HepG2 (cell line): ENCODE measurements around the gene PRRT2. TPM values are rescaled to one million over a fixed set of nuclear protein-coding genes. Genes with fewer than 3 reads are reported as not detected.

Experiments
- ARID2 ChIP-seq: sonication (generic); formaldehyde crosslinking; IDR thresholded peaks from 2 replicates; pipeline ENCODE4 v1.8.1; 2022; ENCODE audit warnings: mild to moderate bottlenecking, missing genetic modification reagents, borderline replicate concordance
- HDAC2 ChIP-seq: sonication (generic); formaldehyde crosslinking; IDR thresholded peaks from 2 replicates; pipeline ENCODE4 v1.4.0; 2020; ENCODE audit warnings: missing genetic modification reagents
- HMG20B ChIP-seq: conservative IDR thresholded peaks from 2 replicates; pipeline ENCODE4 v1.6.1; 2016; ENCODE audit warnings: missing genetic modification reagents, missing compliant biosample characterization
- IRX3 ChIP-seq: sonication (generic); formaldehyde crosslinking; IDR thresholded peaks from 2 replicates; pipeline ENCODE4 v1.8.1; 2023; ENCODE audit warnings: mild to moderate bottlenecking, low read depth, missing genetic modification reagents, borderline replicate concordance
- MTA3 ChIP-seq: sonication (generic); formaldehyde crosslinking; IDR thresholded peaks from 2 replicates; pipeline ENCODE4 v1.4.0; 2020; ENCODE audit warnings: missing genetic modification reagents
- TRIM24 ChIP-seq: sonication (generic); formaldehyde crosslinking; IDR thresholded peaks from 2 replicates; pipeline ENCODE4 v1.8.0; 2022; ENCODE audit warnings: mild to moderate bottlenecking, missing genetic modification reagents
- ZMAT3 ChIP-seq: sonication (generic); formaldehyde crosslinking; conservative IDR thresholded peaks from 2 replicates; pipeline ENCODE4 v1.7.0; 2021; ENCODE audit warnings: missing genetic modification reagents
- ZNF207 ChIP-seq: fragments of 450-650 bp; IDR thresholded peaks from 2 replicates; pipeline ENCODE4 v1.6.1; 2016; ENCODE audit warnings: antibody characterized with exemption, borderline replicate concordance
- ZNF234 ChIP-seq: sonication (generic); formaldehyde crosslinking; conservative IDR thresholded peaks from 2 replicates; pipeline ENCODE4 v1.5.1; 2020; ENCODE audit warnings: mild to moderate bottlenecking, missing genetic modification reagents
- ZNF564 ChIP-seq: sonication (generic); formaldehyde crosslinking; IDR thresholded peaks from 2 replicates; pipeline ENCODE4 v1.8.1; 2023; ENCODE audit warnings: mild to moderate bottlenecking, missing genetic modification reagents
- ZSCAN22 ChIP-seq: sonication (generic); formaldehyde crosslinking; IDR thresholded peaks from 2 replicates; pipeline ENCODE4 v1.4.0; 2020; ENCODE audit warnings: mild to moderate bottlenecking, missing genetic modification reagents
- polyA plus RNA-seq, 8 experiments: library from polyadenylated mRNA; depleted of rRNA in 3 of 8; stranded (reverse) in 7 of 8; unstranded in 1 of 8; fragments of >200 nt; fragmentation: Illumina TruSeq in 4 of 8; extraction: Trizol in 4 of 8; gene quantifications; 2 replicates each; pipeline versions ENCODE4 v1.2.1 to v1.2.3, GENCODE V29; 2011 to 2016; ENCODE audit warnings: low read depth in 4 of 8, missing spikeins in 1 of 8, mixed read lengths in 1 of 8; ENCODE audit not compliant: insufficient read depth in 1 of 8
- total RNA-seq, 5 experiments: library from RNA; depleted of rRNA; stranded (reverse); fragments of >200 nt; fragmentation: Illumina TruSeq; extraction: Trizol; gene quantifications; 2 replicates each; pipeline ENCODE4 v1.2.3, GENCODE V29; 2016; ENCODE audit warnings: low read depth in 1 of 5
- TF ChIP-seq, protein P1 (sequence below): sonication (generic); formaldehyde crosslinking; IDR thresholded peaks from 2 replicates; pipeline ENCODE4 v1.8.0; 2022; ENCODE audit warnings: missing genetic modification reagents, mild to moderate bottlenecking, moderate library complexity, borderline replicate concordance
- TF ChIP-seq, protein P2 (sequence below): sonication (generic); formaldehyde crosslinking; IDR thresholded peaks from 2 replicates; pipeline ENCODE4 v1.5.1; 2020; ENCODE audit warnings: mild to moderate bottlenecking, missing genetic modification reagents, moderate library complexity
- TF ChIP-seq, protein P3 (sequence below): sonication (generic); formaldehyde crosslinking; IDR thresholded peaks from one replicate; pipeline ENCODE4 v1.5.1; 2020; ENCODE audit warnings: mild to moderate bottlenecking, missing genetic modification reagents; ENCODE audit errors: not compliant biosample characterization
- TF ChIP-seq, protein P4 (sequence below): sonication (generic); formaldehyde crosslinking; IDR thresholded peaks from 2 replicates; pipeline ENCODE4 v1.5.1; 2020; ENCODE audit warnings: mild to moderate bottlenecking, missing genetic modification reagents, borderline replicate concordance

Gene PRRT2
- total and polyA plus RNA-seq, 2 of the 13 experiments (the other 11 are each of a cell fraction or from before 2014, with no cell fraction given): 0.51 to 1.1 TPM

DNA sequence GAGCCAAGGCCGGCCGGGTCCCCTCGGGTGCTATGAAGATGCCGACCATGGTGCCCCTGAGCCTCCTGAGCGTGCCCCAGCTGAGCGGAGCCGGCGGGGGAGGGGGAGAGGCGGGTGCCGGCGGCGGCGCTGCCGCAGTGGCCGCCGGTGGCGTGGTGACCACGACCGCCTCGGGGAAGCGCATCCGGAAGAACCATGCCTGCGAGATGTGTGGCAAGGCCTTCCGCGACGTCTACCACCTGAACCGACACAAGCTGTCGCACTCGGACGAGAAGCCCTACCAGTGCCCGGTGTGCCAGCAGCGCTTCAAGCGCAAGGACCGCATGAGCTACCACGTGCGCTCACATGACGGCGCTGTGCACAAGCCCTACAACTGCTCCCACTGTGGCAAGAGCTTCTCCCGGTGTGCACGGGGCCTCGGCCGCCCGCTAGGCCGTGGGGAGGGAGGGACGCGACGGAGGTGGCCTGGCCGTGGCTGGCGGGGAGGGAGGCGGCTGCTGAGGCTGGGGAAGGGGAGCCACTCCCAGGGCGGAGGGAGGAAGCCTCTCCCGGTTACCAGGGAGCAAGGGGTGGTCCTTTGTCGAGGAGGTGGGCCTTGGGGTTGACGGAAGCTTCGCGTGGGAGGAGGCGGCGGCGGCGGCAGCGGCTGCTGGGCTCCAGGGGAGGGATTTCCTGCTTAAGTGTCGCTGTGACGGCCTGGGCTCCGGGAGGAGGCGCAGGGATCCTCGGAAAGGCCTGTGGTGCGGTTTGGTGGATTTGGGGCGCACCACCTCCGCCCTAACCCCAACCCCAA lies 4.4 kb upstream of the PRRT2 start (continued):
- TF ChIP-seq ZNF207: no peak
- TF ChIP-seq ZNF234 (CRISPR knock-in tag): no peak
- TF ChIP-seq, protein P1, sequence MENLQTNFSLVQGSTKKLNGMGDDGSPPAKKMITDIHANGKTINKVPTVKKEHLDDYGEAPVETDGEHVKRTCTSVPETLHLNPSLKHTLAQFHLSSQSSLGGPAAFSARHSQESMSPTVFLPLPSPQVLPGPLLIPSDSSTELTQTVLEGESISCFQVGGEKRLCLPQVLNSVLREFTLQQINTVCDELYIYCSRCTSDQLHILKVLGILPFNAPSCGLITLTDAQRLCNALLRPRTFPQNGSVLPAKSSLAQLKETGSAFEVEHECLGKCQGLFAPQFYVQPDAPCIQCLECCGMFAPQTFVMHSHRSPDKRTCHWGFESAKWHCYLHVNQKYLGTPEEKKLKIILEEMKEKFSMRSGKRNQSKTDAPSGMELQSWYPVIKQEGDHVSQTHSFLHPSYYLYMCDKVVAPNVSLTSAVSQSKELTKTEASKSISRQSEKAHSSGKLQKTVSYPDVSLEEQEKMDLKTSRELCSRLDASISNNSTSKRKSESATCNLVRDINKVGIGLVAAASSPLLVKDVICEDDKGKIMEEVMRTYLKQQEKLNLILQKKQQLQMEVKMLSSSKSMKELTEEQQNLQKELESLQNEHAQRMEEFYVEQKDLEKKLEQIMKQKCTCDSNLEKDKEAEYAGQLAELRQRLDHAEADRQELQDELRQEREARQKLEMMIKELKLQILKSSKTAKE (CRISPR knock-in tag): peak; percentile 94
- TF ChIP-seq, protein P2, sequence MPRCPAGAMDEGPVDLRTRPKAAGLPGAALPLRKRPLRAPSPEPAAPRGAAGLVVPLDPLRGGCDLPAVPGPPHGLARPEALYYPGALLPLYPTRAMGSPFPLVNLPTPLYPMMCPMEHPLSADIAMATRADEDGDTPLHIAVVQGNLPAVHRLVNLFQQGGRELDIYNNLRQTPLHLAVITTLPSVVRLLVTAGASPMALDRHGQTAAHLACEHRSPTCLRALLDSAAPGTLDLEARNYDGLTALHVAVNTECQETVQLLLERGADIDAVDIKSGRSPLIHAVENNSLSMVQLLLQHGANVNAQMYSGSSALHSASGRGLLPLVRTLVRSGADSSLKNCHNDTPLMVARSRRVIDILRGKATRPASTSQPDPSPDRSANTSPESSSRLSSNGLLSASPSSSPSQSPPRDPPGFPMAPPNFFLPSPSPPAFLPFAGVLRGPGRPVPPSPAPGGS (CRISPR knock-in tag): peak; percentile 98
- TF ChIP-seq ZSCAN22 (CRISPR knock-in tag): peak; percentile 84; the same call in 1 of the 2 replicates
- TF ChIP-seq ZNF564: peak; percentile 96
- peak; percentile 78 for TF ChIP-seq HDAC2 (CRISPR knock-in tag)
- no peak for TF ChIP-seq TRIM24 (CRISPR knock-in tag)
- peak; percentile 97; the same call in 1 of the 2 replicates for TF ChIP-seq IRX3 (CRISPR knock-in tag)
- TF ChIP-seq MTA3 (CRISPR knock-in tag): no peak
- TF ChIP-seq ZMAT3 (CRISPR knock-in tag): peak; percentile 99
- TF ChIP-seq, protein P3, sequence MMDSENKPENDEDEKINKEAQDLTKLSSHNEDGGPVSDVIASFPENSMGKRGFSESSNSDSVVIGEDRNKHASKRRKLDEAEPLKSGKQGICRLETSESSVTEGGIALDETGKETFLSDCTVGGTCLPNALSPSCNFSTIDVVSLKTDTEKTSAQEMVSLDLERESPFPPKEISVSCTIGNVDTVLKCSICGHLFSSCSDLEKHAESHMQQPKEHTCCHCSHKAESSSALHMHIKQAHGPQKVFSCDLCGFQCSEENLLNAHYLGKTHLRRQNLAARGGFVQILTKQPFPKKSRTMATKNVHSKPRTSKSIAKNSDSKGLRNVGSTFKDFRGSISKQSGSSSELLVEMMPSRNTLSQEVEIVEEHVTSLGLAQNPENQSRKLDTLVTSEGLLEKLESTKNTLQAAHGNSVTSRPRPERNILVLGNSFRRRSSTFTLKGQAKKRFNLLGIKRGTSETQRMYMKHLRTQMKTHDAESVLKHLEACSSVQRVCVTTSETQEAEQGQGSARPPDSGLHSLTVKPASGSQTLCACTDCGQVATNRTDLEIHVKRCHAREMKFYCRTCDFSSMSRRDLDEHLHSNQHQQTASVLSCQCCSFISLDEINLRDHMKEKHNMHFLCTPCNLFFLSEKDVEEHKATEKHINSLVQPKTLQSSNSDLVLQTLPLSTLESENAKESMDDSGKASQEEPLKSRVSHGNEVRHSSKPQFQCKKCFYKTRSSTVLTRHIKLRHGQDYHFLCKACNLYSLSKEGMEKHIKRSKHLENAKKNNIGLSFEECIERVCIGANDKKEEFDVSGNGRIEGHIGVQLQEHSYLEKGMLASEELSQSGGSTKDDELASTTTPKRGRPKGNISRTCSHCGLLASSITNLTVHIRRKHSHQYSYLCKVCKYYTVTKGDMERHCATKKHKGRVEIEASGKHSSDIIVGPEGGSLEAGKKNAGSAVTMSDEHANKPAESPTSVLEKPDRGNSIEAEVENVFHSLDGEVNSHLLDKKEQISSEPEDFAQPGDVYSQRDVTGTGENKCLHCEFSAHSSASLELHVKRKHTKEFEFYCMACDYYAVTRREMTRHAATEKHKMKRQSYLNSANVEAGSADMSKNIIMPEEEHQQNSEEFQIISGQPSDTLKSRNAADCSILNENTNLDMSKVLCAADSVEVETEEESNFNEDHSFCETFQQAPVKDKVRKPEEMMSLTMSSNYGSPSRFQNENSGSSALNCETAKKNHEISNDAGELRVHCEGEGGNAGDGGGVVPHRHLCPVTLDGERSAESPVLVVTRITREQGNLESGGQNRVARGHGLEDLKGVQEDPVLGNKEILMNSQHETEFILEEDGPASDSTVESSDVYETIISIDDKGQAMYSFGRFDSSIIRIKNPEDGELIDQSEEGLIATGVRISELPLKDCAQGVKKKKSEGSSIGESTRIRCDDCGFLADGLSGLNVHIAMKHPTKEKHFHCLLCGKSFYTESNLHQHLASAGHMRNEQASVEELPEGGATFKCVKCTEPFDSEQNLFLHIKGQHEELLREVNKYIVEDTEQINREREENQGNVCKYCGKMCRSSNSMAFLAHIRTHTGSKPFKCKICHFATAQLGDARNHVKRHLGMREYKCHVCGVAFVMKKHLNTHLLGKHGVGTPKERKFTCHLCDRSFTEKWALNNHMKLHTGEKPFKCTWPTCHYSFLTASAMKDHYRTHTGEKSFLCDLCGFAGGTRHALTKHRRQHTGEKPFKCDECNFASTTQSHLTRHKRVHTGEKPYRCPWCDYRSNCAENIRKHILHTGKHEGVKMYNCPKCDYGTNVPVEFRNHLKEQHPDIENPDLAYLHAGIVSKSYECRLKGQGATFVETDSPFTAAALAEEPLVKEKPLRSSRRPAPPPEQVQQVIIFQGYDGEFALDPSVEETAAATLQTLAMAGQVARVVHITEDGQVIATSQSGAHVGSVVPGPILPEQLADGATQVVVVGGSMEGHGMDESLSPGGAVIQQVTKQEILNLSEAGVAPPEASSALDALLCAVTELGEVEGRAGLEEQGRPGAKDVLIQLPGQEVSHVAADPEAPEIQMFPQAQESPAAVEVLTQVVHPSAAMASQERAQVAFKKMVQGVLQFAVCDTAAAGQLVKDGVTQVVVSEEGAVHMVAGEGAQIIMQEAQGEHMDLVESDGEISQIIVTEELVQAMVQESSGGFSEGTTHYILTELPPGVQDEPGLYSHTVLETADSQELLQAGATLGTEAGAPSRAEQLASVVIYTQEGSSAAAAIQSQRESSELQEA (CRISPR knock-in tag): peak; percentile 100
- peak; percentile 99 for TF ChIP-seq ARID2 (CRISPR knock-in tag)
- TF ChIP-seq HMG20B (CRISPR knock-in tag): no peak; the same call in 1 of the 2 replicates
- TF ChIP-seq, protein P4, sequence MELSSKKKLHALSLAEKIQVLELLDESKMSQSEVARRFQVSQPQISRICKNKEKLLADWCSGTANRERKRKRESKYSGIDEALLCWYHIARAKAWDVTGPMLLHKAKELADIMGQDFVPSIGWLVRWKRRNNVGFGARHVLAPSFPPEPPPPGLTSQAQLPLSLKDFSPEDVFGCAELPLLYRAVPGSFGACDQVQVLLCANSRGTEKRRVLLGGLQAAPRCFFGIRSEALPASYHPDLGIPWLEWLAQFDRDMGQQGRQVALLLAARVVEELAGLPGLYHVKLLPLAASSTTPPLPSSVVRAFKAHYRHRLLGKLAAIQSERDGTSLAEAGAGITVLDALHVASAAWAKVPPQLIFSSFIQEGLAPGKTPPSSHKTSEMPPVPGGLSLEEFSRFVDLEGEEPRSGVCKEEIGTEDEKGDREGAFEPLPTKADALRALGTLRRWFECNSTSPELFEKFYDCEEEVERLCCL: peak; percentile 99
